Mucosa of descending colon (tissue), 3 donors: ENCODE measurements around the gene ID2. TPM values are rescaled to one million over a fixed set of nuclear protein-coding genes. Genes with fewer than 3 reads are reported as not detected.

Experiments used
- ATAC-seq: fragments of 200-7000 bp; cut with Tn5 transposase; one replicate; pipeline ENCODE4 v1.9.1; 2020; ENCODE audit warnings: mild to moderate bottlenecking, moderate library complexity
- DNase-seq, 3 donors: peaks; one replicate each; pipeline ENCODE4 v3.0.0-alpha.2; 2020
- H3K36me3 ChIP-seq: fragments of 200-600 bp; one replicate; pipeline ENCODE4 v1.8.0; 2021; ENCODE audit warnings: low read depth, mild to moderate bottlenecking
- H3K4me1 ChIP-seq: fragments of 200-600 bp; one replicate; pipeline ENCODE4 v1.8.0; 2021; ENCODE audit warnings: low read depth, mild to moderate bottlenecking
- H3K4me3 ChIP-seq: fragments of 200-600 bp; one replicate; pipeline ENCODE4 v1.8.0; 2021; ENCODE audit warnings: mild to moderate bottlenecking
- H3K9me3 ChIP-seq: fragments of 200-600 bp; one replicate; pipeline ENCODE4 v1.8.0; 2021; ENCODE audit warnings: mild to moderate bottlenecking
- intact Hi-C, 2 donors: fragments of 100-400 bp; cut with DNase I in 1 of 2; cut with micrococcal nuclease in 1 of 2; formaldehyde crosslinking; loops; one replicate each; pipeline versions ENCODE4 v1.11.0 to v1.11.1; 2022; cut with DNase I, micrococcal nuclease
- total RNA-seq, 3 donors: library from RNA; stranded (reverse); fragmentation: NEBNext Ultra II Directional in 2 of 3; extraction: Animal tissue kit (Norgen Biotek cat#: 25700) in 2 of 3; gene quantifications; one replicate each; pipeline versions ENCODE4 v1.2.1 to v1.2.4, GENCODE V29; 2021 to 2023
- TF ChIP-seq, protein P1 (sequence below): fragments of 200-600 bp; IDR thresholded peaks from one replicate; pipeline ENCODE4 v1.8.0; 2022; ENCODE audit warnings: antibody characterized with exemption, mild to moderate bottlenecking
- donor health status: DM: no; HTN: no; CAD: no; lungs with moderate emphysema.
- donor health status: DM: no; HTN: no; CAD: no.
- donor health status: DM: no; HTN: yes; CAD: no.

Gene ID2
- total RNA-seq, 3 donors from 2014 or later: 97.4 to 190 (median 170) TPM

DNA sequence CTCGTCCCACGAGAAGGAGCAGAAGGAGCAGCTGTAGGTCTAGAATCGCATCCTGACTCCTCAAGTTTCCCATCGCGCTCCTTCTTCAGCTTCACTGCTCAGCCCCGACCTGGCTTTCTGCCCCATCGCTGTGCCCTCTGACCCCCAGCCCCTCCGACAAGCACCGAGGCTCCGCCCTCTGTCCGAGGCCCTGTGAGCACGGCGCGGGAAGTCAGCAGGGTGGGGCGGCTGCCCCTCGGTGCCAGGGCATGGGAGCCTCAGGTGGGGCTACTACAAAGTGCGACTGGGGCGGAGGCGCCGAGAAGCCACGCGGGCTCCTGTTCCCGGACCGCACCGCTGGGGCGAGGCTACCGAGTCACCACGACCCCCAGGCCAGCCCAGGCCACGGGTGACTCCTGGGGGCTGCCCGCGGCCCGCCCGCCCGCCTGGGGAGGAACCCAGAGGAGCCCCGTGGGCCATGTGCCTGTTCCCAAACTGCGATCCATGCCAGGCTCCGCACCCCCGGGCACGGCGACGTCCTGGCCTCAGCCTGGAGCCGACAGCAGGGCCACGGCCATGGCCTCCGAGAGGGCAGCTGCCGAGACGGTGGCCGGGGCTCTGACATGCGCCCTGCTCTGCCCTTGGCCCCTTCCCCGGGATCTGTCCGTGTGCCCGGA lies 36.6 kb upstream of the ID2 start:
- H3K4me1 ChIP-seq: no peaks in the 10 kb centered on the region
- H3K4me3 ChIP-seq: no peak overlapping the region
- H3K9me3 ChIP-seq: no peaks in the 10 kb centered on the region
- ATAC-seq: no peak
- intact Hi-C loops: no loop called here
- no peak for DNase-seq
- no peaks in the 10 kb centered on the region for H3K36me3 ChIP-seq
- TF ChIP-seq, protein P1, sequence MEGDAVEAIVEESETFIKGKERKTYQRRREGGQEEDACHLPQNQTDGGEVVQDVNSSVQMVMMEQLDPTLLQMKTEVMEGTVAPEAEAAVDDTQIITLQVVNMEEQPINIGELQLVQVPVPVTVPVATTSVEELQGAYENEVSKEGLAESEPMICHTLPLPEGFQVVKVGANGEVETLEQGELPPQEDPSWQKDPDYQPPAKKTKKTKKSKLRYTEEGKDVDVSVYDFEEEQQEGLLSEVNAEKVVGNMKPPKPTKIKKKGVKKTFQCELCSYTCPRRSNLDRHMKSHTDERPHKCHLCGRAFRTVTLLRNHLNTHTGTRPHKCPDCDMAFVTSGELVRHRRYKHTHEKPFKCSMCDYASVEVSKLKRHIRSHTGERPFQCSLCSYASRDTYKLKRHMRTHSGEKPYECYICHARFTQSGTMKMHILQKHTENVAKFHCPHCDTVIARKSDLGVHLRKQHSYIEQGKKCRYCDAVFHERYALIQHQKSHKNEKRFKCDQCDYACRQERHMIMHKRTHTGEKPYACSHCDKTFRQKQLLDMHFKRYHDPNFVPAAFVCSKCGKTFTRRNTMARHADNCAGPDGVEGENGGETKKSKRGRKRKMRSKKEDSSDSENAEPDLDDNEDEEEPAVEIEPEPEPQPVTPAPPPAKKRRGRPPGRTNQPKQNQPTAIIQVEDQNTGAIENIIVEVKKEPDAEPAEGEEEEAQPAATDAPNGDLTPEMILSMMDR: no peak

DNA sequence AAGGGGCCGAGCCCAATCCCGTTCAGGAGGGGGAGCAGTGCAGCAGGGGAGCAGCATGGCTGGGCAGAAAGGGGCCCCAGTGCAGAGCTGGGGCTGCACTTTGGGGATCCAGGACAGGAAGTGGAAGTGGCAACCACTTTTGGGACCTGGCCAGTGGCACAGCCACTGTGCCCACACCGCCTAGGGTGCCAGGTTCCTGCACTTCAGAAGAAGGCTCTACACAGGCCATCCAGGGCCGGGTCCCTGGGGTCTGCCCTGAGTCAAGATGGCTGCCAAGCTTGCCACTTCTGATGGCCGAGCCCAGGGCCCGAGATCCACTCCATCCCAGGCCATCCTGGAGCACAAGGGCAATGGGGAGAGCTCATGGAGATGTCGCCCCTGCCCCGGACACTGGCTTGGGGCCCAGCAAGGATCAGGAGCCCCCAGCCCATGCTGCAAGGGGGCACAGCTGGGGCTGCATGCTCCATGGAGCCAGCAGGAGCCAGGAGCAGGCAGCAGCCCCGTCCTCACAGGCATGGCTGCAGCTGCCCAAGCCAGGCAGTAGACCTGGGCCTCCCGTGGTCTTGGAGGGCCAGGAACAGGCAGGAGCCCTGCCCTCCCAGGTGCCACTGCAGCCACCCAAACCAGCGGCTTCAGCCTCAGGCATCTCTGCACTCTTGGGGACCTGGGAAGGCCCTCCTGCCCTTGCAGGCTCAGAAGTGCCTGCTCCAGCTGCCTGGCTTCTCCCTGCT lies 35.0 kb upstream of the ID2 start:
- H3K4me3 ChIP-seq: no peak overlapping the region
- H3K36me3 ChIP-seq: no peaks in the 10 kb centered on the region
- TF ChIP-seq, protein P1: no peak
- intact Hi-C loops: no loop called here
- H3K9me3 ChIP-seq: no peaks in the 10 kb centered on the region
- ATAC-seq (no peak), DNase-seq (no peak)
- H3K4me1 ChIP-seq: no peaks in the 10 kb centered on the region

DNA sequence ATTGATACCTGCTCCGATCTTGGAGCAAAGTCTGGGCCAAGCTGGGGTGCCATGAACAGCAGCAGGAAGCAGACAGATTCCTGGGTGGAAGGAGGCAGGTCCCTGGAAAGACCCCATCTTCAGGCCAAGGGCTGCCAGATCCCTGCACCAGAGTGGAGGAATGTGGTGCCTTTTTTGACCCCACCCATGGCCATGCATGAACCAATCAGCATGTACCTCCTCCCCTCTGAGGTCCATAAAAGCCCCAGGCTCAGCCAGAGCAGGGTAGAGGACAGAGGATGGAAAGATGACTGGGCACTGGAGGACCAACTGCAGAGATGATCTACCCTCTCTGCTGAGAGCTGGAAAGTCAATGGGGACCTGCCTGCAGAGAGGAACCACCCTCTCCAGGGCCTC lies 34.4 kb upstream of the ID2 start:
- TF ChIP-seq, protein P1: no peak
- no peak for DNase-seq
- Histone ChIP-seq H3K9me3 (no peaks in the 10 kb centered on the region), H3K4me3 (no peak overlapping the region), H3K4me1 (no peaks in the 10 kb centered on the region), H3K36me3 (no peaks in the 10 kb centered on the region)
- no peak for ATAC-seq
- intact Hi-C loops: no loop called here

DNA sequence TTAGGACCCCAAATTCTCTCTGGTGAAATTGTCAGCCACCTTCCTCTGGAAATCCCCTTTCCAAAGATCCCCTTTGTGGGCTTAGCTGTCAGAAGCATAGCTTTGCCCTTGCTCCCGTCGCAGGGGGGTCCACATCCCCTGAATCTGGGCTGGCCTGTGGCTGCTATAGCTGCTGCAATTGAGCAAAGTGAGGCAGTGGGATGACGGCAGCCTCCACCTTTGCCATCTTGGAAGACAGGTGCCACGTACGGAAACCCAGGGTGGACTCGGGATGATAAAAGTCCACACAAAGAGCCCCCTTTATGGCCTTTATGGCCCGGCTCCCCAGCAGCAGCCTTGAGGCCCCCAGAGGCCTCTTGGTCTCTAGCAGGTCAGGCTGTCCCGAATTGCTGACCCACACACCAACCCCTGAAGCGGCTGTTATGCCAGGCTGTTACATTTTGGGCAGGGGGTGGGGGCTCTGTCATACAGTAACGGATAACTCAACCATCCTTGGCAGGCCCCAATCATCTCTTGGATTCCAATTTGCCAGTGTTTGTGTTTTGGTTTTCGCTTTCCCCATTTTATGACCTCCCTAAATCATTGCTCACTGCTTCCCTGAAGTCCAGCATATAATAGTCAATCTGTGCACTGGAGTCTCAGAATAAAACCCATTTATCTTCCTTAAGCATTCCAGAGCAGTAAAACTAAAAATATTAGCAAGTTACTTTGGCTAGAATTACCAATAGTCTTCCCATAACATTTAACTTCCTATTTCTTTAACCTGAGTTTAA lies 33.2 kb upstream of the ID2 start:
- H3K9me3 ChIP-seq: no peaks in the 10 kb centered on the region
- ATAC-seq: no peak
- no peak for DNase-seq
- TF ChIP-seq, protein P1: no peak
- H3K4me3 ChIP-seq: no peak overlapping the region
- H3K36me3 ChIP-seq: no peaks in the 10 kb centered on the region
- H3K4me1 ChIP-seq: no peaks in the 10 kb centered on the region
- intact Hi-C loops: no loop called here

DNA sequence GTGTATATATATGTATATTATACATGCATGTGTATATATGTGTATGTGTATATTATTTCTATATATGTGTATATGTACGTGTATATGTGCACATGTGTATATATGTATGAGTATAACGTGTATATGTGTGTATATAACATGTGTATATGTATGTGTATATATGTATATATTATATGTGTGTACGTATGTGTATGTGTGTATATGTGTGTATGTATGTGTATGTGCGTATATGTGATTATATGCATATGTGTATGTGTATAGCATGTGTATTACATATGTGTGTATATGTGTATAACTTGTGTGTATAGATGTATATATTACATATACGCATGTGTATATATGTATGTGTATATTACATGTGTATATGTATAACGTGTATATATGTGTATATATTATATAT lies 32.1 kb upstream of the ID2 start:
- Histone ChIP-seq H3K4me3 (no peak overlapping the region), H3K9me3 (no peaks in the 10 kb centered on the region), H3K36me3 (no peaks in the 10 kb centered on the region), H3K4me1 (no peaks in the 10 kb centered on the region)
- ATAC-seq (no peak), DNase-seq (no peak)
- TF ChIP-seq, protein P1: no peak
- intact Hi-C loops: no loop called here
